ENCODE results near the gene PLCG1. TPM values are rescaled to one million over a fixed set of nuclear protein-coding genes. Genes with fewer than 3 reads are reported as not detected.

Gene PLCG1
- total RNA-seq, 1 experiment from 2014 or later: 45.6 TPM

DNA sequence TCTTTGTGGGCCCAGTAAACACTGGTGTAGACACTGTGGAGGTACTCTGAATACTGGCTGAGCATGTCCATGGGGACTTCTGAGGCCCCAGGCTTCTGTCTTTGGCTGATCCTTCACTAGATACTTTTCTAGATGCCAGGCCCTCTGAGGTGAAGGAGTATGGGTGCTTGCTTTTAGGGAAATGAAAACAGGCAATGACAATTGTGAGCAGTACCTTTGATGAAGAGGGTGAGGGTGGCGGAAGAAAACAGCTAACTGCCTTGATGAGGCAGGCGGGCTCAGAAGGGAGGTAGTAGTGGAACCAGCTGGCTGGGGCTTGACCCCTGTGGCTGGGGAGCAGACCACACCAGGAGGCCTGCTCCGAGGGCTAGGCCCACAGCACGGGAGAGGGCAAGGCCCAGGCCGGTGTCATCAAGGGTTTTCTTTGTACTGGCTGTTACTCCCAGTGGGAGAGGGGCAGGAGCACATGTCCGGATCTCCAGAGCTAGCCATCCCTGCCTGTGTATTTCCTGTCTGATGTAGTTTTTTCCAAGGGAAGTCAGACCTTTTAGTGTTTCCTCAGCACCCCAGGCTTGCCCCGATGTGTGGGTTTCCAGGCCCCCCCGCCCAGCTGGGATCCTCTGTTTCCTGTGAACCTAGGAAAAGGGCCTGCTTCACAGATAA is 3.9 kb downstream of the PLCG1 start:
- Histone ChIP-seq H3K36me3 (ENCODE audit: control insufficient read depth in 1 of 2, insufficient read depth in 2 of 2, low read length in 2 of 2) (peaks cover 0 to 5% of the 10 kb centered on the region in 2 experiments; a peak in 1 of 4 replicates), H3K9me3 (ENCODE audit: control insufficient read depth in 1 of 2, insufficient read depth in 1 of 2, low read depth in 1 of 2, low read length in 2 of 2) (no peaks in the 10 kb centered on the region), H3K27ac (ENCODE audit: low read depth, low read length) (no peak overlapping the region), H3K79me2 (ENCODE audit: insufficient read depth, low read length) (peaks cover 75% of the 10 kb centered on the region), H3K4me2 (ENCODE audit: low read length) (no peak overlapping the region), H2AFZ (ENCODE audit: low read depth, low read length, poor library complexity, severe bottlenecking) (no peak overlapping the region), H3K9ac (ENCODE audit: low read length) (no peak overlapping the region), H3K27me3 (ENCODE audit: insufficient read depth, low read length) (no peaks in the 10 kb centered on the region), H3K9me2 (ENCODE audit: insufficient read depth) (no peaks in the 10 kb centered on the region), H4K20me1 (ENCODE audit: insufficient read depth) (no peaks in the 10 kb centered on the region), H3K4me1 (ENCODE audit: control insufficient read depth in 1 of 2, insufficient read depth in 2 of 2, low read length in 2 of 2) (peaks cover 8 to 16% of the 10 kb centered on the region in 2 experiments; a peak in 3 of 4 replicates), H3K4me3 (replicated peaks in 1 of 2; ENCODE audit: low read depth in 1 of 2, low read length in 2 of 2) (no peak overlapping the region)
- RAD21 ChIA-PET (ENCODE audit: low non-redundant PET in 1 of 2, low total read pairs in 2 of 2, uncharacterized antibody in 2 of 2, unreplicated experiment in 2 of 2): no interaction called here
- CTCF ChIA-PET: no interaction called here
- BruUV-seq (replicated peaks): no TSS peak
- TF ChIP-seq ATF3 (IDR thresholded peaks at IDR 0.05): no peak
- no peak for TF ChIP-seq EGR1 (IDR thresholded peaks at IDR 0.05; ENCODE audit: low read depth)
- TF ChIP-seq ZNF274 (IDR thresholded peaks at IDR 0.05; ENCODE audit: low read depth, low read length): no peak
- no peak for TF ChIP-seq SRF (IDR thresholded peaks at IDR 0.05; ENCODE audit: low read depth)
- TF ChIP-seq SP1 (IDR thresholded peaks at IDR 0.05; ENCODE audit: low read depth): no peak
- no peak for TF ChIP-seq SIN3A (IDR thresholded peaks at IDR 0.05; ENCODE audit: low read depth)
- TF ChIP-seq JUND (IDR thresholded peaks at IDR 0.05): no peak
- TF ChIP-seq, protein P1, sequence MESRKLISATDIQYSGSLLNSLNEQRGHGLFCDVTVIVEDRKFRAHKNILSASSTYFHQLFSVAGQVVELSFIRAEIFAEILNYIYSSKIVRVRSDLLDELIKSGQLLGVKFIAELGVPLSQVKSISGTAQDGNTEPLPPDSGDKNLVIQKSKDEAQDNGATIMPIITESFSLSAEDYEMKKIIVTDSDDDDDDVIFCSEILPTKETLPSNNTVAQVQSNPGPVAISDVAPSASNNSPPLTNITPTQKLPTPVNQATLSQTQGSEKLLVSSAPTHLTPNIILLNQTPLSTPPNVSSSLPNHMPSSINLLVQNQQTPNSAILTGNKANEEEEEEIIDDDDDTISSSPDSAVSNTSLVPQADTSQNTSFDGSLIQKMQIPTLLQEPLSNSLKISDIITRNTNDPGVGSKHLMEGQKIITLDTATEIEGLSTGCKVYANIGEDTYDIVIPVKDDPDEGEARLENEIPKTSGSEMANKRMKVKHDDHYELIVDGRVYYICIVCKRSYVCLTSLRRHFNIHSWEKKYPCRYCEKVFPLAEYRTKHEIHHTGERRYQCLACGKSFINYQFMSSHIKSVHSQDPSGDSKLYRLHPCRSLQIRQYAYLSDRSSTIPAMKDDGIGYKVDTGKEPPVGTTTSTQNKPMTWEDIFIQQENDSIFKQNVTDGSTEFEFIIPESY (IDR thresholded peaks at IDR 0.05; ENCODE audit: extremely low read depth, insufficient replicate concordance, low read length): no peak
- no peak for TF ChIP-seq RAD21 (IDR thresholded peaks at IDR 0.05; ENCODE audit: low read depth)
- TF ChIP-seq ELF1 (IDR thresholded peaks at IDR 0.05; ENCODE audit: borderline replicate concordance, low read depth): no peak
- TF ChIP-seq POLR2A (IDR thresholded peaks at IDR 0.05; ENCODE audit: borderline replicate concordance, extremely low read depth, insufficient read depth, insufficient read length): no peak
- no peak for TF ChIP-seq EZH2 (IDR thresholded peaks at IDR 0.05)
- TF ChIP-seq CBX3 (IDR thresholded peaks at IDR 0.05; ENCODE audit: low read depth): no peak
- no peak for TF ChIP-seq EZH2phosphoT487 (IDR thresholded peaks at IDR 0.05; ENCODE audit: borderline replicate concordance)
- no peak for TF ChIP-seq REST (IDR thresholded peaks at IDR 0.05; ENCODE audit: low read depth)
- no peak for TF ChIP-seq TCF7L2 (IDR thresholded peaks at IDR 0.05; ENCODE audit: borderline replicate concordance, extremely low read depth, insufficient read depth, insufficient read length)
- TF ChIP-seq FOSL1 (IDR thresholded peaks at IDR 0.05; ENCODE audit: low read depth): no peak
- no peak for TF ChIP-seq CEBPB (IDR thresholded peaks at IDR 0.05; ENCODE audit: low read depth)
- no peak for TF ChIP-seq POLR2AphosphoS5 (IDR thresholded peaks at IDR 0.05; ENCODE audit: low read depth, low read length)
- DNase-seq (ENCODE audit: low read depth, low spot score) (no peak), ATAC-seq (no peak)
- POLR2A ChIA-PET: no interaction called here
- intact Hi-C loops (cut with micrococcal nuclease): no loop called here
